Activated naive CD8-positive, alpha-beta T cell treated with anti-CD3 and anti-CD28 coated beads, Interleukin-2, amount 10 ng/mL, durations not matched to agents 7 days and 5 days (primary cell): Measurements from ENCODE around the gene ANGEL2. TPM values are rescaled to one million over a fixed set of nuclear protein-coding genes. Genes with fewer than 3 reads are reported as not detected.
"Not testable (repeated sequence)": the region's sequence is repeated elsewhere in the genome, so short reads cannot be mapped to it uniquely, and the experiment has no call there.

Source experiments
- ATAC-seq: fragments of 150-1000 bp; cut with Tn5 transposase; one replicate; pipeline ENCODE4 v1.10.0; 2021; ENCODE audit warnings: low read depth, moderate library complexity
- POLR2A ChIA-PET: fragments of 350-600 bp; sonication (Branson Sonifier 250); formaldehyde crosslinking; loops from one replicate; lab custom pipeline; 2021; ENCODE audit warnings: antibody characterized with exemption; lab: Charles Lee
- DNase-seq: peaks from one replicate; pipeline ENCODE4 v3.0.0; 2021
- H3K27ac Mint-ChIP-seq: one replicate; pipeline ENCODE4 v1.8.0; 2022; ENCODE audit warnings: mild to moderate bottlenecking, mixed read lengths
- H3K27me3 Mint-ChIP-seq: one replicate; pipeline ENCODE4 v1.8.0; 2022; ENCODE audit warnings: mild to moderate bottlenecking, moderate library complexity, mixed read lengths
- H3K36me3 Mint-ChIP-seq: one replicate; pipeline ENCODE4 v1.8.0; 2021; ENCODE audit warnings: mild to moderate bottlenecking, mixed read lengths
- H3K4me1 Mint-ChIP-seq: one replicate; pipeline ENCODE4 v1.8.0; 2021; ENCODE audit warnings: mixed read lengths
- H3K4me3 Mint-ChIP-seq: one replicate; pipeline ENCODE4 v1.8.0; 2022; ENCODE audit warnings: mild to moderate bottlenecking, moderate library complexity, mixed read lengths
- H3K9me3 Mint-ChIP-seq: one replicate; pipeline ENCODE4 v1.8.0; 2021; ENCODE audit warnings: mixed read lengths
- total RNA-seq, 2 experiments: library from RNA; stranded (reverse); gene quantifications; one replicate each; pipeline ENCODE4 v1.2.3, GENCODE V29; 2021

ANGEL2 gene
- total RNA-seq, 2 experiments from 2014 or later: 59.9 to 63.8 TPM

DNA sequence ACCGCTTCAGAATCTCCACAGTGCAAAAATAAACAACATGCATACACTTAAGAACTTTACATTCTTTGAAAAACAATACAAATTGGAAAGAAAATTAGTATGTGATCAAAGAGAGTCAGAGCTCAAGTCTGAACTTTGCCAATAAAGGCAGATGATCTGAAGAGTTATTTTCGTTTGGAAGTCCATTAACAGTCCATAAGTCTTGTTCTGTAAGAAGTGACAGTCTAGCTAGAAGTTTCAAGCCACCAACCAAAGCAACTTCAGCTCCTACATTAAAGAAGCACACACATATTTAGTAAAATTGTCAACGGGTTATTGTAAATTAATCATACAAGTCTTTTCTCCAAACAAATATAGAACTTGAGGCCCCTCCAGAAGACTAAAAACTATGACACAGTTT is 20.7 kb downstream of the ANGEL2 start:
- ATAC-seq: no peak

DNA sequence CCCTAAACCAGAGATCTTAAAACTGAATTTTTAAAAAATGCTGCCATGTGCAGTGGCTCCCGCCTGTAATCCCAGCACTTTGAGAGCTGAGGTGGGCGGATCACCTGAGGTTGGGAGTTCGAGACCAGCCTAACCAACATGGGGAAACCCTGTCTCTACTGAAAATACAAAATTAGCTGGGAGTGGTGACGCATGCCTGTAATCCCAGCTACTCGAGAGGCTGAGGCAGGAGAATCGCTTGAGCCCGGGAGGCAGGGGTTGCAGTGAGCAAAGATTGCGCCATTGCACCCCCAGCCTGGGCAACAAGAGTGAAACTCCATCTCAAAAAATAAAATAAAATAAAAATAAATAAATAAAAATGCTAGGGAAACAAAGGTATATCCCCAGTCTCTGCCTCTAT is 21.7 kb downstream of the ANGEL2 start:
- peaks cover 11% of the 10 kb centered on the region for H3K36me3 Mint-ChIP-seq
- DNase-seq: not testable (repeated sequence)

More for the DNA sequence above, 20.7 kb downstream of the ANGEL2 start:
- H3K4me1 Mint-ChIP-seq: no peaks in the 10 kb centered on the region
- POLR2A ChIA-PET: no interaction called here
- no peak for DNase-seq
- no peak overlapping the region for H3K4me3 Mint-ChIP-seq
- peaks cover 15% of the 10 kb centered on the region for H3K36me3 Mint-ChIP-seq
- no peak overlapping the region for H3K27ac Mint-ChIP-seq
- no peaks in the 10 kb centered on the region for H3K27me3 Mint-ChIP-seq
- H3K9me3 Mint-ChIP-seq: no peaks in the 10 kb centered on the region

GRCh38 chr1:212990276-212990675 is 25.4 kb downstream of the ANGEL2 start:
- POLR2A ChIA-PET: no interaction called here
- H3K36me3 Mint-ChIP-seq: peaks cover 7% of the 10 kb centered on the region
- no peaks in the 10 kb centered on the region for H3K27me3 Mint-ChIP-seq
- no peak for ATAC-seq
- no peak overlapping the region for H3K27ac Mint-ChIP-seq
- H3K9me3 Mint-ChIP-seq: no peaks in the 10 kb centered on the region
- no peak overlapping the region for H3K4me3 Mint-ChIP-seq
- H3K4me1 Mint-ChIP-seq: no peaks in the 10 kb centered on the region
- DNase-seq: no peak

More for the DNA sequence above, 21.7 kb downstream of the ANGEL2 start:
- H3K27ac Mint-ChIP-seq, H3K27me3 Mint-ChIP-seq, POLR2A ChIA-PET, H3K4me1 Mint-ChIP-seq, H3K9me3 Mint-ChIP-seq, H3K4me3 Mint-ChIP-seq, ATAC-seq: not testable (repeated sequence)

DNA sequence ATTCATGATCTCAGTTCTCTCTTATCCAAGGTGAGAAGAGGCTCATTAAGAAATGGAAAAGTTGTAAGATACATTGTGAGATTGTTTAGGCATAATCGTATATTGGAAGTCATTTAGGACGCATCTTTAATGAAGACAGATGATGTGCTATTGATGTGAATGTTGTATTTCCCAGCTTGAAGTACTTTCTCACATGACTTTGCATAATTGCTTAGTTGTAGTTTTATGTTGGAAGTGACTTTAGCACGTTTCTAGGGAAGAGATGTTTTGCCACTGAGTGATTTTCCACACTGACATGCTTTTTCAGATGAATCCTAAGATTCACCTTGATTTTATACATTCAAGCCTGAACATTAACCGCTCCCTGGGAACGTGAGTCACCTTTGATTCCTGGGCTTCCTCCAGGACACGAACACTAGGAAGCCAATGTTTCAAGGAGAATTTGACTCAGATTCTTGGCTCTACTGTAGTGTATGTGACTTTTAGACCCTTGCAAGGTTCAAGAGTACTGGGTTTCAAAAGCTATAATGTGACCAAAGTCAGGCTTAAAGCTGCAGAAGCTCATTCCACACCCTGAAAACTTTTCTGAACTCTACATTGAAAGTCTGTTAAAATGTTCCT is 27.9 kb downstream of the ANGEL2 start:
- no peak overlapping the region for H3K4me3 Mint-ChIP-seq
- H3K4me1 Mint-ChIP-seq: no peaks in the 10 kb centered on the region
- H3K36me3 Mint-ChIP-seq: peaks cover 6% of the 10 kb centered on the region
- POLR2A ChIA-PET: no interaction called here
- ATAC-seq: no peak
- no peaks in the 10 kb centered on the region for H3K27me3 Mint-ChIP-seq
- DNase-seq: no peak
- no peak overlapping the region for H3K27ac Mint-ChIP-seq
- no peaks in the 10 kb centered on the region for H3K9me3 Mint-ChIP-seq

GRCh38 chr1:212986551-212986950 is 29.1 kb downstream of the ANGEL2 start:
- H3K9me3 Mint-ChIP-seq: no peaks in the 10 kb centered on the region
- H3K27me3 Mint-ChIP-seq: no peaks in the 10 kb centered on the region
- POLR2A ChIA-PET: no interaction called here
- no peak for ATAC-seq
- H3K4me1 Mint-ChIP-seq: peaks cover 5% of the 10 kb centered on the region
- H3K4me3 Mint-ChIP-seq: no peak overlapping the region
- H3K36me3 Mint-ChIP-seq: peaks cover 2% of the 10 kb centered on the region
- peak overlapping the region; percentile 2 for H3K27ac Mint-ChIP-seq
- no peak for DNase-seq

GRCh38 chr1:212984522-212985291 is 31.0 kb downstream of the ANGEL2 start:
- POLR2A ChIA-PET: no interaction called here
- ATAC-seq: no peak

GRCh38 chr1:212983482-212983881 is 32.2 kb downstream of the ANGEL2 start:
- no peaks in the 10 kb centered on the region for H3K36me3 Mint-ChIP-seq
- H3K27ac Mint-ChIP-seq: no peak overlapping the region
- H3K4me1 Mint-ChIP-seq: peaks cover 9% of the 10 kb centered on the region
- POLR2A ChIA-PET: no interaction called here
- no peak for DNase-seq
- H3K27me3 Mint-ChIP-seq: no peaks in the 10 kb centered on the region
- no peak for ATAC-seq
- H3K4me3 Mint-ChIP-seq: no peak overlapping the region
- no peaks in the 10 kb centered on the region for H3K9me3 Mint-ChIP-seq

More at GRCh38 chr1:212984522-212985291, 31.0 kb downstream of the ANGEL2 start:
- Mint-ChIP-seq H3K27ac (no peak overlapping the region), H3K4me3 (no peak overlapping the region), H3K36me3 (no peaks in the 10 kb centered on the region), H3K9me3 (no peaks in the 10 kb centered on the region), H3K4me1 (peaks cover 9% of the 10 kb centered on the region), H3K27me3 (no peaks in the 10 kb centered on the region)
- DNase-seq: no peak

GRCh38 chr1:212982430-212983152 is 33.1 kb downstream of the ANGEL2 start:
- Mint-ChIP-seq H3K27ac (no peak overlapping the region), H3K27me3 (no peaks in the 10 kb centered on the region), H3K4me3 (no peak overlapping the region), H3K4me1 (peaks cover 9% of the 10 kb centered on the region), H3K36me3 (no peaks in the 10 kb centered on the region), H3K9me3 (no peaks in the 10 kb centered on the region)
- POLR2A ChIA-PET: no interaction called here
- DNase-seq: no peak
- ATAC-seq: no peak

DNA sequence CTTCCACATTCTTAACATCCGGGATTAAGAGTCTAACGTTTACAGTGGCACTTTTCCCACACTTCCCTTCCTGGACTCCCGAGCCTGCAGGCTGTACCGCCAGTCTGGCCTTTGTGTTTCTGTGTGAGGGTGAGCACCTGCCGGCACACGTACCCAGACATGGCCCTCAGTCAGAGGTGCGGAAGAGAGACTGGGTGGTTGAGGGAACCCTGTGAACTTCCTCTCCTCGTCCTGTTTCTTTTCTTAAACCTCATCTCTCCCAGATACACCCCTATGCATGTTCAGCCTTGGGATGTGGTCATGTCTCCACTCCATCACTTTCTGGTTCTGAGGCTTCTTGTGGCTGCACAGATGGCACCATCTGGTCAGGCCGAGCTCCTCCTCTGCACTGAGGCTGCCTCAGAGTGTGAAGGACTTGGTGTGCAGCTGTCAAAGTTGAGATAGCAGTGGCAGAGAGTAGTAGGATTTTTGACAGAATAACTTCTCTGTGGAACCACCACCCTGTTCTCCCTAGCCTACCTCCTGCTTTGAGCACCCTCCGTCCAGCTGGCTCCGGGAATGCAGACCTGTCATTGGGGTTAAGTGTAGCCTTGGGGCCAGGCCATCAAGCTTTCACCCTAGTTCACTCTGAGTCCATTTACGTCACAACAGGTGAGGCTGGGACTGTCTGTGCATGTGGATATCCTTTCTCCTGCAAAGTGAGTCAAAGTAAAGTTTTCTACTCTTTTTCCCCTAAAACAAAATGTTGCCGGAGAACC is 33.9 kb downstream of the ANGEL2 start:
- Mint-ChIP-seq H3K36me3 (no peaks in the 10 kb centered on the region), H3K27me3 (no peaks in the 10 kb centered on the region), H3K4me3 (no peak overlapping the region), H3K27ac (no peak overlapping the region), H3K9me3 (no peaks in the 10 kb centered on the region), H3K4me1 (peaks cover 9% of the 10 kb centered on the region)
- no peak for DNase-seq
- POLR2A ChIA-PET: no interaction called here
- ATAC-seq: peak; percentile 51

GRCh38 chr1:212981025-212981495 is 34.6 kb downstream of the ANGEL2 start:
- H3K4me1 Mint-ChIP-seq: peaks cover 9% of the 10 kb centered on the region

GRCh38 chr1:212980123-212980785 is 35.4 kb downstream of the ANGEL2 start:
- Mint-ChIP-seq H3K36me3 (no peaks in the 10 kb centered on the region), H3K9me3 (no peaks in the 10 kb centered on the region), H3K4me3 (no peak overlapping the region), H3K4me1 (peaks cover 9% of the 10 kb centered on the region), H3K27me3 (peaks cover 2% of the 10 kb centered on the region), H3K27ac (no peak overlapping the region)
- POLR2A ChIA-PET: no interaction called here
- ATAC-seq (no peak), DNase-seq (no peak)

More at GRCh38 chr1:212981025-212981495, 34.6 kb downstream of the ANGEL2 start:
- POLR2A ChIA-PET: no interaction called here
- no peaks in the 10 kb centered on the region for H3K27me3 Mint-ChIP-seq
- ATAC-seq (no peak), DNase-seq (no peak)
- H3K27ac Mint-ChIP-seq: no peak overlapping the region
- H3K9me3 Mint-ChIP-seq: no peaks in the 10 kb centered on the region
- no peaks in the 10 kb centered on the region for H3K36me3 Mint-ChIP-seq
- no peak overlapping the region for H3K4me3 Mint-ChIP-seq

DNA sequence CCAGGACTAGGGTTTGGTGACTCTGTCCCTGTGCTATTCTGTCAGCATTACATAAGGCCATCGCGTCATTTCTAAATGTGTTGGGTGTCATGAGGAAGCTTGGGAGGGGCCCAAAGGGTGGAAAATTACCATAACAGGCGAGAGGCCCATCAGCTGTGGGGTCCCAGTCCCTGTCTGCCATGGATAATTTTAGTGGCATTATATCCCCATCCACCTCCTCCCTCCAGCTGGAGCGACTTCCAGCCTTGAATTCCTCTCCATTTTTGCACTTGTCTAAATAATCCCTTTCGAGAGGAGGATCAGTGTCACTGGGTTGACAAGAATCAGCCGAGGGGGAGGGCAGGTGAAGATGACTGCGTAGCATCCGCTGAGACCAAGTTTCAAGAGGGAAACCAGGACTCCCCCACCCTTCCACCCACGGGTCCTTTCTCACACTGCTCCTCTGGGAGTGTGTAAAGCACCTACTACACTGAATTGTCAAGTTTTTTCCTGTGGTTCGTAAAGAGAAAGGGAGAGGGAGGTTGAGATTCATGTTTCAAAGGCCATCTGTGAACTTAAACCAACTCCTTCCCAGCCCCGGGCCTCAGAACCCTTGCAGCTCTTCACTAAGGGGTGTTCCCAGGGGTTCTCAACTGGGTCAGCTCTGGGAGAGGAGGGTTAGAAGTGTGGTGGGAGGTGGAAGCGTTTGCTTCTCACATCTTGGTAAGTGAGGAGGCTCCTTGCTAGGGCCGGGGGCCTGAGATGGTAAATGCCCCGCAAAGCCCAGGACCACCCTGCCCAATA is 36.1 kb downstream of the ANGEL2 start:
- Mint-ChIP-seq H3K27ac (no peak overlapping the region), H3K4me1 (peaks cover 9% of the 10 kb centered on the region), H3K36me3 (no peaks in the 10 kb centered on the region), H3K4me3 (no peak overlapping the region), H3K27me3 (peaks cover 2% of the 10 kb centered on the region), H3K9me3 (no peaks in the 10 kb centered on the region)
- ATAC-seq: no peak
- POLR2A ChIA-PET: no interaction called here
- no peak for DNase-seq
